Transverse colon (tissue), 4 donors: ENCODE data around the gene WAPL.
"Not testable (repeated sequence)": the region's sequence is repeated elsewhere in the genome, so short reads cannot be mapped to it uniquely, and the experiment has no call there.

Source experiments
- EP300 ChIP-seq: sonication (generic); formaldehyde crosslinking; IDR thresholded peaks from one replicate; pipeline ENCODE4 v1.6.1; 2017; ENCODE audit warnings: antibody characterized with exemption, low read depth
- POLR2A ChIP-seq: fragments of 450-650 bp; IDR thresholded peaks from one replicate; pipeline ENCODE4 v1.6.1; 2016; ENCODE audit warnings: antibody characterized with exemption, mild to moderate bottlenecking, moderate library complexity
- POLR2AphosphoS5 ChIP-seq, 3 donors: sonication (generic); formaldehyde crosslinking; IDR thresholded peaks; one replicate each; pipeline ENCODE4 v1.6.1; 2016; ENCODE audit warnings: antibody characterized with exemption in 3 of 3
- TF ChIP-seq, protein P1 (sequence below), 5 experiments: fragments of 200-600 bp in 3 of 5; fragments of 450-650 bp in 2 of 5; sonication (generic) in 3 of 5; IDR thresholded peaks; 1 replicate in 2 of 5; 2 replicates in 3 of 5; pipeline ENCODE4 v1.5.1; 2016 to 2017; ENCODE audit warnings: antibody characterized with exemption in 5 of 5, inconsistent platforms in 3 of 5, mild to moderate bottlenecking in 2 of 5, moderate library complexity in 1 of 5

DNA sequence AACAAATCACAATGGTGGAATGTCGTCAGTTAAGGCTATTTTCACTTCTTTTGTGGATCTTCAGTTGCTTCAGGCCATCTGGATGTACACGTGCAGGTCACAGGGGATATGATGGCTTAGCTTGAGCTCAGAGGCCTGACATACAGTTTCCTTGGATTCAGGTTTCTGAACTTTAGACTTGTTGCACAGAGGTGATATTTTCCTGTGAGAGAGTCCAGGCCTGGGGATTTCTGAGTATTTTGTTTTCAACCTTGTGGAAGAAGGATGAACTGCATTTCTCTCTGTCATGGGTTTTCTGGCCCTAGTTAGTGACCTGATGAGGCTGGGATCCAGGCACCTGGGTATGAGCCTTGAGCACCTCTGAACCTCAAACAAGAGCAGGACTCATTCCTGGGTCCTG lies 44.9 kb upstream of the WAPL start:
- TF ChIP-seq, protein P1, sequence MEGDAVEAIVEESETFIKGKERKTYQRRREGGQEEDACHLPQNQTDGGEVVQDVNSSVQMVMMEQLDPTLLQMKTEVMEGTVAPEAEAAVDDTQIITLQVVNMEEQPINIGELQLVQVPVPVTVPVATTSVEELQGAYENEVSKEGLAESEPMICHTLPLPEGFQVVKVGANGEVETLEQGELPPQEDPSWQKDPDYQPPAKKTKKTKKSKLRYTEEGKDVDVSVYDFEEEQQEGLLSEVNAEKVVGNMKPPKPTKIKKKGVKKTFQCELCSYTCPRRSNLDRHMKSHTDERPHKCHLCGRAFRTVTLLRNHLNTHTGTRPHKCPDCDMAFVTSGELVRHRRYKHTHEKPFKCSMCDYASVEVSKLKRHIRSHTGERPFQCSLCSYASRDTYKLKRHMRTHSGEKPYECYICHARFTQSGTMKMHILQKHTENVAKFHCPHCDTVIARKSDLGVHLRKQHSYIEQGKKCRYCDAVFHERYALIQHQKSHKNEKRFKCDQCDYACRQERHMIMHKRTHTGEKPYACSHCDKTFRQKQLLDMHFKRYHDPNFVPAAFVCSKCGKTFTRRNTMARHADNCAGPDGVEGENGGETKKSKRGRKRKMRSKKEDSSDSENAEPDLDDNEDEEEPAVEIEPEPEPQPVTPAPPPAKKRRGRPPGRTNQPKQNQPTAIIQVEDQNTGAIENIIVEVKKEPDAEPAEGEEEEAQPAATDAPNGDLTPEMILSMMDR (IDR thresholded peaks at IDR 0.05): not testable (repeated sequence)
- not testable (repeated sequence) for TF ChIP-seq POLR2AphosphoS5 (IDR thresholded peaks at IDR 0.05); EP300; POLR2A
